Endothelial cell of umbilical vein (primary cell): ENCODE data around the gene RHOBTB1. TPM values are rescaled to one million over a fixed set of nuclear protein-coding genes. Genes with fewer than 3 reads are reported as not detected.

ENCODE experiments used
- BruUV-seq: library from RNA; stranded (reverse); fragments of 400-500 nt; replicated peaks from 2 replicates; lab custom pipeline; 2021; lab: Mats Ljungman, UMichigan
- CTCF ChIA-PET: fragments of 300-600, 350-600 bp; sonication (Branson Sonifier 250); formaldehyde crosslinking; loops from one replicate; lab custom pipeline; 2021; ENCODE audit warnings: antibody characterized with exemption, inconsistent platforms; lab: Charles Lee
- POLR2A ChIA-PET: fragments of 300-600, 350-600 bp; sonication (Branson Sonifier 250); formaldehyde crosslinking; loops from one replicate; lab custom pipeline; 2021; ENCODE audit warnings: antibody characterized with exemption, inconsistent platforms; lab: Charles Lee
- DNase-seq: peaks from one replicate; pipeline ENCODE4 v3.0.0-alpha.2; 2011; ENCODE audit warnings: low read depth, low spot score
- FAIRE-seq: peaks from 2 replicates; lab custom pipeline; 2011; peaks lifted over from hg19 to GRCh38; lab: Jason Lieb, UNC
- H2AFZ ChIP-seq: 2 replicates; pipeline ENCODE4 v1.6.0; 2012; ENCODE audit warnings: low read depth, low read length, control low read depth, inconsistent platforms
- H3K27ac ChIP-seq: 2 replicates; pipeline ENCODE4 v1.5.1; 2011; ENCODE audit warnings: low read depth, mild to moderate bottlenecking, control low read depth, low read length, moderate library complexity; ENCODE audit not compliant: insufficient read depth
- H3K27me3 ChIP-seq, 2 experiments: 2 replicates each; pipeline versions ENCODE4 v1.6.0 to v1.6.1; 2011; ENCODE audit warnings: low read length in 2 of 2, mixed read lengths in 1 of 2; ENCODE audit not compliant: control insufficient read depth in 2 of 2, insufficient read depth in 2 of 2
- H3K36me3 ChIP-seq, 2 experiments: 2 replicates in 1 of 2; 3 replicates in 1 of 2; pipeline ENCODE4 v1.5.1; 2011; ENCODE audit warnings: low read length in 2 of 2, mild to moderate bottlenecking in 1 of 2, moderate library complexity in 1 of 2; ENCODE audit not compliant: control insufficient read depth in 2 of 2, insufficient read depth in 2 of 2; ENCODE audit errors: extremely low read depth in 1 of 2
- H3K4me1 ChIP-seq: 3 replicates; pipeline ENCODE4 v1.5.1; 2011; ENCODE audit warnings: mild to moderate bottlenecking, low read length; ENCODE audit not compliant: control insufficient read depth, insufficient read depth; ENCODE audit errors: extremely low read depth
- H3K4me2 ChIP-seq: 2 replicates; pipeline ENCODE4 v1.6.1; 2011; ENCODE audit warnings: low read length, control low read depth, mixed read lengths; ENCODE audit not compliant: insufficient read depth
- H3K4me3 ChIP-seq, 3 experiments: fragments of 200-600 bp in 1 of 3; sonication (generic), shearing (Covaris generic) in 1 of 3; replicated peaks in 1 of 3; 2 replicates each; pipeline ENCODE4 v1.5.1; 2011 to 2016; ENCODE audit warnings: control low read depth in 3 of 3, low read length in 3 of 3, mild to moderate bottlenecking in 2 of 3, inconsistent platforms in 1 of 3, low read depth in 1 of 3, moderate library complexity in 1 of 3; ENCODE audit not compliant: insufficient read depth in 1 of 3
- H3K79me2 ChIP-seq: 2 replicates; pipeline ENCODE4 v1.6.0; 2012; ENCODE audit warnings: low read length, inconsistent platforms; ENCODE audit not compliant: control insufficient read depth, insufficient read depth
- H3K9ac ChIP-seq: replicated peaks from 2 replicates; pipeline ENCODE3; 2011; ENCODE audit warnings: low read length, control low read depth; ENCODE audit not compliant: insufficient read depth; ENCODE audit errors: extremely low read depth
- H3K9me1 ChIP-seq: replicated peaks from 3 replicates; pipeline ENCODE4 v1.6.0; 2011; ENCODE audit warnings: mild to moderate bottlenecking, low read length; ENCODE audit not compliant: control insufficient read depth, insufficient read depth; ENCODE audit errors: extremely low read depth
- H3K9me3 ChIP-seq: replicated peaks from 2 replicates; pipeline ENCODE4 v1.5.1; 2012; ENCODE audit warnings: low read length, inconsistent platforms; ENCODE audit not compliant: control insufficient read depth, insufficient read depth
- H4K20me1 ChIP-seq: replicated peaks from 2 replicates; pipeline ENCODE3; 2011; ENCODE audit warnings: mild to moderate bottlenecking, low read length; ENCODE audit not compliant: control insufficient read depth, insufficient read depth; ENCODE audit errors: extremely low read depth
- CTCF ChIP-seq, 2 donors: IDR thresholded peaks; 1 replicate in 1 of 2; 2 replicates in 1 of 2; pipeline ENCODE4 v1.5.1; 2011; ENCODE audit warnings: low read length in 2 of 2, mild to moderate bottlenecking in 2 of 2, moderate library complexity in 2 of 2, control low read depth in 1 of 2, inconsistent platforms in 1 of 2, low read depth in 1 of 2; ENCODE audit not compliant: insufficient read depth in 1 of 2; ENCODE audit errors: extremely low read depth in 1 of 2
- EZH2 ChIP-seq: IDR thresholded peaks from 2 replicates; pipeline ENCODE4 v1.6.1; 2012; ENCODE audit warnings: borderline replicate concordance, low read depth, mild to moderate bottlenecking, moderate library complexity, low read length, inconsistent platforms; ENCODE audit not compliant: severe bottlenecking
- GATA2 ChIP-seq: IDR thresholded peaks from 2 replicates; pipeline ENCODE4 v1.7.0; 2011; ENCODE audit warnings: low read depth, mild to moderate bottlenecking, moderate library complexity, mixed read lengths, low read length; ENCODE audit not compliant: insufficient read length, insufficient read depth
- JUN ChIP-seq: IDR thresholded peaks from 2 replicates; pipeline ENCODE4 v1.6.1; 2011; ENCODE audit warnings: borderline replicate concordance, low read depth; ENCODE audit not compliant: insufficient read length, insufficient read depth
- MAX ChIP-seq: IDR thresholded peaks from 2 replicates; pipeline ENCODE4 v1.6.1; 2011; ENCODE audit not compliant: insufficient read depth, insufficient read length
- MYC ChIP-seq: IDR thresholded peaks from one replicate; pipeline ENCODE4 v1.6.1; 2011; ENCODE audit warnings: mild to moderate bottlenecking, low read depth, low read length
- POLR2A ChIP-seq: IDR thresholded peaks from 2 replicates; pipeline ENCODE4 v1.6.1; 2012; ENCODE audit warnings: low read depth, mild to moderate bottlenecking, control low read depth, low read length
- POLR2AphosphoS5 ChIP-seq: IDR thresholded peaks from 2 replicates; pipeline ENCODE4 v1.6.1; 2012; ENCODE audit warnings: low read depth, mild to moderate bottlenecking, control low read depth, low read length, moderate library complexity; ENCODE audit not compliant: insufficient read depth
- dilution Hi-C: fragments of 300-500 bp; cut with MboI; formaldehyde crosslinking; loops from one replicate; pipeline ENCODE4 v1.15.0; 2019; ENCODE audit warnings: low sequenced_read_pairs; ENCODE audit not compliant: extremely low pct_ligation_motif_present
- intact Hi-C: fragments of 100-400 bp; cut with micrococcal nuclease; formaldehyde crosslinking; loops from one replicate; pipeline ENCODE4 v1.10.0; 2022
- polyA plus RNA-seq, 4 experiments: library from polyadenylated mRNA; depleted of rRNA in 3 of 4; stranded (reverse) in 3 of 4; unstranded in 1 of 4; fragments of >200 nt; gene quantifications; 2 replicates each; pipeline versions ENCODE4 v1.2.1 to v1.2.3, GENCODE V29; 2011 to 2012; ENCODE audit warnings: missing spikeins in 1 of 4
- total RNA-seq: library from RNA; stranded (reverse); gene quantifications from 2 replicates; pipeline ENCODE4 v1.2.3, GENCODE V29; 2021

RHOBTB1 gene
- total and polyA plus RNA-seq, 2 donors (not counting 3 experiments of a cell fraction or from before 2014, with no cell fraction given) = 21.2 to 31.0 TPM

- ChIA-PET POLR2A (no interaction called here), CTCF (interaction anchor here (1.0 to 2.5 kb wide), 6 partner anchors 8 to 1165 kb away, joined by 3 to 20 read pairs (median 5); no protein-coding TSS in a partner anchor)
- dilution Hi-C loops (no loop called here), intact Hi-C loops (loop anchor here (1.0 to 5.0 kb wide), 9 partner anchors 18 to 1254 kb away; partner anchors contain the start of genes CDK1 and RHOBTB1)
- no peak for FAIRE-seq
- BruUV-seq = no TSS peak
- Histone ChIP-seq H3K4me2 (peak overlapping the region; percentile 87), H3K79me2 (no peaks in the 10 kb centered on the region), H3K27ac (peak overlapping the region; percentile 98), H3K4me1 (peaks cover 27% of the 10 kb centered on the region), H3K9me3 (no peaks in the 10 kb centered on the region), H3K9ac (peak overlapping the region; percentile 86), H3K4me3 (peak overlapping the region in 1 of 3 experiments; percentile 57), H3K27me3 (no peaks in the 10 kb centered on the region), H3K9me1 (no peaks in the 10 kb centered on the region), H2AFZ (peak overlapping the region; percentile 67), H3K36me3 (no peaks in the 10 kb centered on the region), H4K20me1 (no peaks in the 10 kb centered on the region)
- TF ChIP-seq GATA2 (peak; percentile 91), POLR2A (no peak), POLR2AphosphoS5 (no peak), MYC (no peak), EZH2 (no peak), MAX (no peak), CTCF (IDR thresholded peaks at IDR 0.05; ENCODE audit: extremely low read depth in 1 of 2, insufficient read depth in 1 of 2, low read depth in 1 of 2, low read length in 2 of 2) (no peak), JUN (peak; percentile 82)
- DNase-seq = peak; percentile 96
These were observed 115.5 kb downstream of the RHOBTB1 start for GRCh38 chr10:60828489-60828852.
